NCI-H460 (cell line): ENCODE data around the gene FAM25C. TPM values are rescaled to one million over a fixed set of nuclear protein-coding genes. Genes with fewer than 3 reads are reported as not detected.
"Not testable (repeated sequence)": the region's sequence is repeated elsewhere in the genome, so short reads cannot be mapped to it uniquely, and the experiment has no call there.

ENCODE experiments used
- DNase-seq: peaks from one replicate; pipeline ENCODE4 v3.0.0-alpha.2; 2016; ENCODE audit warnings: low read depth; ENCODE audit errors: extremely low read depth
- small RNA-seq, 2 experiments: library from RNA; depleted of rRNA; stranded (forward); fragments of <200 nt; gene quantifications; one replicate each; pipeline ENCODE3, GENCODE V24; 2014
- total RNA-seq: library from RNA; depleted of rRNA; stranded (reverse); fragments of >200 nt; shearing (Covaris generic); gene quantifications from 2 replicates; pipeline ENCODE4 v1.2.3, GENCODE V29; 2014; rRNA removed

FAM25C gene
- total RNA-seq, 1 experiment from 2014 or later, result not detected

- not testable (repeated sequence) for DNase-seq
These were observed 39.9 kb downstream of the FAM25C start for GRCh38 chr10:47959677-47960076.

- DNase-seq, result not testable (repeated sequence)
These were observed 42.4 kb downstream of the FAM25C start for GRCh38 chr10:47957158-47957557.

DNA sequence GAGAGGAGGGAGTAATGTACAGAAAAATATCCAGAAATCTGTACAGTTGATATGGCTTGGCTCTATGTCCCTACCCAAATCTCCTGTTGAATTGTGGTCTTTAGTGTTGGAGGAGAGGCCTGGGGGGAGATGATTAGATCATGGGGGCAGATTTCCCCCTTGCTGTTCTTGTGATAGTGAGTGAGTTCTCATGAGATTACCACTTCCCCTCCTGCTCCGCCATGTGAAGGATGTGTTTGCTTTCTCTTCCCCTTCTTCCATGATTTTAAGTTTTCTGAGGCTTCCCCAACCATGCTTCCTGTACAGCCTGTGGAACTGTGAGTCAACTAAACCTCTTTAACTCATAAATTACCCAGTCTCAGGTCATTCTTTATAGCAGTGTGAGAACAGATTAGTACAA is 52.2 kb downstream of the FAM25C start:
- DNase-seq, result not testable (repeated sequence)

Small RNAs within 50 kb of the gene (small RNA-seq; reads per million reads assigned to genes)
- 0 reads per million in 2 experiments for gene RNA5SP315

Other genes starting within 250 kb of the FAM25C start
- 0.07 TPM in 1 of 2 replicates, not detected in the other for gene SYT15B, start 236.2 kb downstream of the FAM25C start, total RNA-seq
- gene NPY4R2, start 81.1 kb downstream of the FAM25C start, total RNA-seq, result not detected in 2 replicates